HG03571 (cell line): ENCODE results near the gene PARD3B.

Experiments used
- ATAC-seq: cut with Tn5 transposase; IDR thresholded peaks from one replicate; pipeline ENCODE4 v1.9.1; 2021; ENCODE audit not compliant: unreplicated experiment

The PARD3B gene

GRCh38 chr2:205103699-205104098 lies 558.4 kb downstream of the PARD3B start:
- ATAC-seq = no peak

DNA sequence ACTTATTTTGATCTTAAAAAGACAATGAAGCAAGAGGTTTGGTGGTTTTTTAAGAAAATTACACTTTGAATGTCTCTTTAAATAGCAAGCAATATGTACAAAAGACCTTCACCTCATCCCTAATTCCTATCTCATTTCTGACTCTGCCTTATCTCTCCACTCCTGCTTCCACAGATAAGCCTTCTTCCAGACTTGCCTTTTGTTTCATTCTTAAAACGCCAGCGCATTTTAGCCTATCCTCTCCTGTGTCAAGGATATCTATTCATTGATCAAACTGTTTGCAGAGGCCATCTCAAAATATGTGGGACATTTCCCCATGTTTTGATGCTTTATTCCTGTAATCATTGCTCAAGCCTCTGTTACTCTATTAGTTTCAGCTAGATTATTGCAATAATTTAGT lies 562.5 kb downstream of the PARD3B start:
- ATAC-seq = no peak

DNA sequence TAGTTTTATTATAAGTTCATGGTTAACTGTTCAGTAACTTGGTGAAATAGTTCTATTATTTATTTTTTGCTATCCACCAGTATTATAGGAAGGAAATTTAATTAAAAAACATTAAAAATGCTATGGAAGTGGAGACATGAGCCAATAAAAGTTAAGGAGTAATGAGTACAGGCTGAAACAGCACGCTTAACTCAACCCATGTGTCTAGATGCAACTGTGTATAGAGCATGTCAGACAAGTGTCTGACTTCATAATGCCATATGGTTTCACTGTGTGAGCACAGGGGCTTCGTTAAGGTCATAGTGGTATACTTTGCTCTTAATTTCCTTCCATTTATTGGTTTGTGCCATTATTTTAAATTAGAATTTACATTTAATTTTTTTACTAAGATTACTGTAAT lies 570.2 kb downstream of the PARD3B start:
- no peak for ATAC-seq

DNA sequence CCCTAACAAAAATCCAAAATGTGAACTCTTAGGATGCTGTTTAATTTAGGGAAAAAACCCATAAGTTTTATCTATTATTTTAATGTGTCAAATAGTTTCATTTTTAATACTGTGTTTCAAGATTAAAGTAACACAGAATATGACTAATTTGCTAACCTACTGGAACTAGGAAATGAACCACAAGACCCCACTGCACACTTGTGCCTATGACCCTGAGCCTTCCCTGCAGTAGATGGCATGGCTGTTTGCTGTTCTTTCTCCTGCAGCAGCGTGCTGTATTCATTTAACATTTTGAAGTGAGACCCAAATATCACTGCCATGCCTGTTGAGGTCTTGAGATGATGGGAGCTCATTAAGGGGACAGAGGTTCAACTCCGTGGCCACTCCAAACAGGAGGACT lies 571.9 kb downstream of the PARD3B start:
- ATAC-seq = no peak

DNA sequence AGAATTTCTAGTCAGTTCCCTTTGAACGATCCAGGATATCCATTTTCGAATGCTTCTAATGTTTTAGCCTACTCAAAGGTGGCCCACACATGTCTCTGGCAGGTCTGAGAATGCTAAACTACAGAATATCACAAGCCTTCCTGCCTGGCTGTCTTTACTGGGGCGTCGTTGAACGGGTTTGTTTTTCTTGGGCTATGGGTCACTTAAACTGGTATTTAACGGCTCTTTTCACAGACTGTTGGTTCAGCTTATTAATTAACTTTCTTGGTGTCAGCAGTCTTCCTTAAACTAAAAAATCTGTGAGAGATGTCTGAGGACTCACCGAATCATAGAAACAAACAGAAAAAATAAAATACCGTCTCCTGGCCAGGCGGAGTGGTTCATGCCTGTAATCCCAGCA lies 573.9 kb downstream of the PARD3B start:
- no peak for ATAC-seq

DNA sequence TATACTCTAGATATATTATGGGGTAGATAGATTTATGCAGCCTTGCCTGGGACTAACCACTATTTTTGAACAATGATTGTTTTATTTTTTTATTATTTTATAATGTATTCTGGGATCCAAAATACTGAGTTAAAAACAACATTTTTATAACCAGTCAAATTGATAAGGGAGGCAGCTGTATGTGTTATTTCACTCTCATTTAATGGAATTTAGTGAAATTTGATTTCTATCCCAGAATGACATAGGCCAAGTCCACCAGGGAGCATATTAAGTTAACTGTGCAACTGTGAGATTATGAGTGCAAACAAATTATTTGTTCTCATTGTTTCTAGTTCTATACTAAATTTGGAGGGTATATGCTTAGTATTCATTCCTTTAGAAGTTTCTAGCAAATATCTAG lies 583.5 kb downstream of the PARD3B start:
- no peak for ATAC-seq

DNA sequence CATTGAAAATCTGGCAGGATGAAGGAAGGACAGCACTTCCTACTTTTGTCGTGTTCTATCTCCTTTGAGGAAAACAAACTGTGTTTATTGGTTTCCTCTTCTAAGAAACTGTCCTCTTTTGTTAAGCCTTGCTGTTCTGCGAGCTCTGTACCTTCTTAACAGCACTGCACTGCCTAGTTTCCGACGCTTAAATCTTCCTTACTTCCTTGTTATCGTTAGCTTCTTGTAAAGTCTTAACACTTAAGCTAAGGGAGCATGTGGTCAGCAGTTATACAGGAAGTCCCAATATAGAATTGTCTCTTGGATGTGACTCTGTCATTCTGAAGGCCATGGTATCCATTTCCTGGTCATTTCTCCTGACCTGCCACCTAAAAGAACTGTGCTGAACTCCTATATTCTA lies 584.3 kb downstream of the PARD3B start:
- no peak for ATAC-seq

DNA sequence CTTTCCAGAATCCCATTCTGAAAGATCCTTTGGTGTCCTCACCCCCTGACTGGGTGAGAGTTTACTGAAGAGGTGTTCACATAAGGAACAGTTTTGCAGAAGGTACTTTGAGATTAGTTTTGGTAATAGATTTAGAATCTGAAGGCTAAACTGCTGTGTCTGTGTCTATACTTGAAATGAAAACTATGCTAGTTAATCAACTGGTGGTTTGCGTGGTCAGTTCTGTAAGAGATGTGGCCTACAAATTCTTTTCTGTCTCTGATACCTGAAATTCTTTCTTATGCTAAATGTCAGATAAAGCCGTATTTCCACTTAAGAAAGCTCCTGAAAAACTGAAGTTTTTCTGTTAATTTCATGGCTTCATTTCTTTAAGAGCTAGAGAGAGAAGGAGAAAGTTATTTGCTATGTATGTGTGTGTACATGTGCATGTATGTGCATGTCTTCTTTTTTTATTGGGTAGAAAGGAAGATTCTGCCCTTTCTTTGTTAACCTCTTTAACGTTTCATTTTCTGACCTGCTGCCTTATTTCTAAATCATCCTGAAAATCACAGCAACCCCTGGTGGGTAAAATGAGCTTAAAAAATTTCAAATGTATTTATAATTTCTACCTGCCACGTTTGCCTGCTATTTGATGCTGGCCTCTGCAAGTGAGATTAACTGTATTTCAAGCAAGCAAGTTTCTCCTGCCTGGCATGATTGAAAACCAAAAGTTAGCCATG lies 585.0 kb downstream of the PARD3B start:
- ATAC-seq = no peak

DNA sequence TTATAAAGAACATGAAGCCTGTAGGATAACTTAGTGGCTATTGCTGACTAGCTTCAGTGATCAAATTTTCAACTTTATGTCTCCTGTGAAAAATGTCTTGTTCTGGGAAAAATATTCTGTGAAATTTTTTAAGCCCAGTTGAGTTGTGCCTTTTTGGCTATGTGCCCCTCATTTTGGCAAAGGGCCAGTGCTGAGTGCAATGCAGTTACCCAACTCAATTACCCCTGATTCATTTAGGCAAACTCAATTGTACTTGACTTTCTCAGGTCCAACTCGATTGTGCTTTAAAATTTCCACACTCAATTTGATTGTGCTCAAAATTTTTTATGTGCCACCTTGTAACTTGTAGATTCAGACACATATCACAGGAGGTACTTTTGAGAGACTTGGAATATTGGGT lies 588.3 kb downstream of the PARD3B start:
- no peak for ATAC-seq

DNA sequence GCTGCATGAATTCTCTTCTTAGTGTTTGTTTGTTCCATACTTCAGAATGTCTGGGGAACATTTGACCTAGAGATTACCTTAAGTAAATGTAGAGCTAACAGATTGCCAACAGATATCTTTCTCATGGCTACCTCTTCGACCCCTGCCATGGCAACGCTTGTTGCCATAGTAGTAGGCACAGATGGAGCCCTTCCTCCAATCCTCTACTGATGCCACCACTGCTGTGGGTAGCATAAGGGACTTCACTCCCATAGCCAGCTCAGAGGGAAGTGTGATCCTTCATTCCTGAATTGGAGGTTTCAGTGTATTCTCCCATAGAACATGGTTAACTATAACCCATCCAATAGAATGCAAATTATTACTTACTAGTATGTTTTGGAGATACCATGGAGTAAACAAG lies 593.5 kb downstream of the PARD3B start:
- ATAC-seq = no peak

- peak; percentile 78 for ATAC-seq
Observed at GRCh38 chr2:205139822-205140463, 594.7 kb downstream of the PARD3B start.

GRCh38 chr2:205141381-205141780 lies 596.1 kb downstream of the PARD3B start:
- ATAC-seq = no peak

DNA sequence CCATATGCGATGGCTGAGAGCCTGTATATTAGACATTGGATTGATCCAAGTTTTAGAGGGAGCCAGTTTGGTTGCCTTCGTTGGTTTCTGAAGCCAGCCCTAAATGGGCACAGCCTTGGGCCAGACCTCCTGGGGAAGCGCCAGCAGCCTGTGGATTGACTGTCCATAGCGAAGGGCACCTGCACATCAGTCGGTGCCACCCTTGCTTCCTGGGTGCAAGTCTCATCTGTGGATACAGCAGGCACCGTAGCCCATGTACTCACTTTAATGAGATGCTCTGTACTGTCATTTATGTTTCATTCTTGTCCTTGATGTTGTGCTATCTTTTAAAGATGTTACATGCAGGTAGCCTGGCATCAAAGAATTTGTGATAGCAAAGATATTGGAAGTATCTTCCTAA lies 600.6 kb downstream of the PARD3B start:
- ATAC-seq = no peak

DNA sequence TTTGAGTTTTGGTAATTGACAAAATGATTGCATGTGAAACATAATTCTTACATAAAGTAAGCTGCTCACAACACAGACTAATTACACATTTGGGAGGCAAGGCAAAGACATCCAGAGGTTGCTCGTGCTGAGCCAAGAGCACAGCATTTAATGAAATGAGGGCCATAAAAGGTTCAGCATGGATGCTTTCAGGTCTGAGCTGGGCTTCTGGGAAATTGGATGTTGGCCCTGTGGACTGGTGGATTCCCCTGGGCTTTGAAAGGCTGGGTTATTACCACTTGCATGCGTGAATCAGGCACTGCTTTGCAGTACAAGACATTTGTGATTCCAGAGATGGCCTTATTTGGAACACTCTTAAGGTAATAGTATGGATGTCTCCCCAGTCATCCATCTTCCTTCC lies 603.5 kb downstream of the PARD3B start:
- no peak for ATAC-seq

DNA sequence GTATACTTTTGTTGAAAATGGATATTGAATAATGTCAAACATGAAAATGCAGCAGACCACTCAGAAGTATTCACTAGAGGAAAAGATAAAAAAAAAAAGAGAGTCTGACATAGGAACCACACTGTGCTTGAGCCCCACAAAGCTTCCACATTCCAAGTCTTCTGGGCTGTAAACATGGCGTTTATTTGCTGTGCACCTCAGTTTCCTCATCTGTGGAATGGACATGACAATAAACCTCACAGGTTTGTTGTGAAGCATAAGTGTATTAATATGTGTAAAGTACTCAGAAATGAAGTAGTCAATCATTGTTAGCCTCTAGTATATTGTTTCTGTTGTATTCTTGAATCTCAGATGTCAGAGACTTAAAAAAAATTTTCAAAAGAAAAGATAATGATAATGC lies 611.2 kb downstream of the PARD3B start:
- no peak for ATAC-seq

DNA sequence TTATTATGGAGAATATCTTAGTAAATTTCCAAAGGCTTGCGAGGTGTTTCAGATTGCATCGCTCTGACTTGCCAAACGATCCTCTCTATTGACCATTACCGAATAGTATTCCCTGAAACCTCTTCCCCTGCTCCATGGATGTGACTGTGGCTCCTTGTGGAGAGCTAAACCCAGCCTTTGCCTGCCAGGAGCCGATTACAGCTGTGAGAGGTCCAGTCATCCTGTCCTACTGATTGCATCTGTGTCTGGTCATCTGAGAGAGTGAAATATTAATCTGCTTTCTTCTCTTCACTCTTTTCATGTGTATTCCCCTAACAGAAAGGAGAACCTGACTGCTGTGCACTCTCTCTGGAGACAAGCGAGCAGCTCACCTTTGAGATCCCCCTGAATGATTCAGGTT lies 613.1 kb downstream of the PARD3B start:
- ATAC-seq = no peak

- ATAC-seq = no peak
Observed at GRCh38 chr2:205161156-205161839, 616.0 kb downstream of the PARD3B start.

- no peak for ATAC-seq
Observed at GRCh38 chr2:205166745-205167144, 621.5 kb downstream of the PARD3B start.

DNA sequence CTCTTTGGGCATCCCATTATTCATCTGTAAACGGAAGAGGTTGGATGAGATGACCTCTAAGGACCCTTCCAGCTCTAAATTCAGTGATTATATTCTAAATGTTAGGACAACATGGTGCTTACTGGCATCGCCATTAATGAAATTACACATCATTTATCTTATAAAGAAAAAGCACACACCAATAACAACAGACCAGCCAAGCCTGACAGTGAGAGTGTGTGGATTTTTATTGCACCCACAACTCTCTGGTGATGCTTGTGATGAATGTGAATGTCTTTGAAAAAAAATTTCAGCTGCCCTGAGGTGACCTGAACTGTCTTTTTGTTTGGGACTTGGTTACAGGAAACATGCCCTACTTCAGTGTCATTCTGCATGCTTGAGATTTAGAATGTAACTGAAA lies 623.7 kb downstream of the PARD3B start:
- no peak for ATAC-seq

GRCh38 chr2:205169464-205169863 lies 624.2 kb downstream of the PARD3B start:
- ATAC-seq = no peak

GRCh38 chr2:205170399-205170798 lies 625.1 kb downstream of the PARD3B start:
- no peak for ATAC-seq

DNA sequence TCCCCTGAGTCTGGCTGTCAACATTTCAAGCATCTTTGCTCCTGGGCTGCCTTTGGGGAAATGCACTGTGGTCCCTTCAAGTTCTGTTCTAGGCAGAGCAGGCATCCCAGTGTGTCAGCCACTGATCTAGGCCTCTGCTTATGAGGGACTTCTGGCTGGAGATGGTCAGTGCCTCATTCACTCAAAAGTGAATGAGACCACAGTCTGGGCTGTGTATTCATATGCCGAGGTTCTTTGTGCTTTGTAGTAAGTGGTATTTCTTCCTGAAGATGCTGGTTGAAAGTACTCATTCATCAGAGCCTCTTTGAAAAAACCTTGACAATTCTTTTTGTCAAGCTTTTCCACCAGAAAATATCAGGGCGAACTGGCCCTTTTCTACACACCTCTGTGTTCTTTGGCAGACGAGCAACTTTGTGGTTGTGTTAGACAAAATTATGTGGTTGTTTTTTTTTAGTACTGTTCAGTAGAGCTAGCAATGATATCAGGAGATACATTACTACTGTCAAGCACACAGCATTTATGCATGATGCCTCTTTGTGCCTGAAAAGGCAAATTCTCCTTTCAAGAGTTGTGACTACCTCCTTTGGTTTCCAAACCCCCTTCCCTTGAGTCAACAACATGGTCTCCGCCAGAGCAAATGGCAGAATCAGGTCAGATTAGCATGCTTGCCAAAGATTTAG lies 626.1 kb downstream of the PARD3B start:
- no peak for ATAC-seq
